Measurements from ENCODE around the gene STK32B. TPM values are rescaled to one million over a fixed set of nuclear protein-coding genes. Genes with fewer than 3 reads are reported as not detected.

STK32B gene
- total and polyA plus RNA-seq, 2 of the 8 experiments (the other 6 are each of a cell fraction or from before 2014, with no cell fraction given), result 2.3 to 2.5 TPM

DNA sequence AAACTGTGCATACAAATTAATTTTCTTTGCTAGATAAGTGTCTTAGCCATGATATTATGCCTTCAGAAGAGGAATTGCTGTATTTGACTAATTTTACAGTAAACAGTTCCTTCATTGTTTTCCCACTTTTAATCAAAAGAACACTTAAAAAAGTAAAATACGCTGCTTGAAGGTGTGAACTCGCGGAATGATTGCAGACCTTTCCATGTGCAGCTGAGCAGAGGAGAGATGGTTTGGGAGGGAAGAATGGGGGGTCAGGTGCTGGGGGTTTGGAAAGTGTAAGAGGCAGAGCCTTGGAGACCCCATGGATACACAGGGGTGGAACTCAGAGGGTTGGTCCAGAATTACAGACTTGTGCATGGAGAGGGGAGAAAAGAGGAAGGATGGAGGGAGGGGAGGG, 47.4 kb upstream of the STK32B start:
- H3K18ac ChIP-seq (ENCODE audit: extremely low read depth, low read length), result no peak overlapping the region

More for the DNA sequence above, 47.4 kb upstream of the STK32B start:
- Histone ChIP-seq H3K23me2 (ENCODE audit: low read depth, low read length) (no peaks in the 10 kb centered on the region), H4K20me1 (replicated peaks in 1 of 2; ENCODE audit: control insufficient read depth in 1 of 2, insufficient read depth in 2 of 2, low read length in 2 of 2) (no peaks in the 10 kb centered on the region), H2BK15ac (ENCODE audit: low read length) (no peak overlapping the region), H3K79me1 (ENCODE audit: low read depth, low read length) (no peaks in the 10 kb centered on the region), H2BK5ac (ENCODE audit: low read depth, low read length) (no peak overlapping the region), H3K9ac (replicated peaks in 1 of 4; ENCODE audit: extremely low read depth in 1 of 4, low read depth in 3 of 4, low read length in 3 of 4) (no peak overlapping the region), H3K4ac (replicated peaks; ENCODE audit: insufficient read length, low read depth, low read length) (no peak overlapping the region), H2BK120ac (replicated peaks; ENCODE audit: low read depth, low read length) (no peak overlapping the region), H2AFZ (ENCODE audit: low read length) (no peak overlapping the region), H4K91ac (replicated peaks; ENCODE audit: insufficient read length, low read length) (no peak overlapping the region), H2AK5ac (ENCODE audit: low read depth, low read length) (no peak overlapping the region), H3K14ac (ENCODE audit: insufficient read length) (no peak overlapping the region), H3K27ac (ENCODE audit: low read depth, low read length) (no peak overlapping the region), H3K36me3 (ENCODE audit: control insufficient read depth in 2 of 4, insufficient read depth in 4 of 4, low read length in 3 of 4) (no peaks in the 10 kb centered on the region), H3K56ac (replicated peaks; ENCODE audit: insufficient read length, low read depth, low read length) (no peak overlapping the region), H2BK12ac (ENCODE audit: low read depth, low read length) (no peak overlapping the region), H3K4me3 (ENCODE audit: extremely low read depth in 1 of 4, insufficient read depth in 2 of 4, low read depth in 3 of 4, low read length in 4 of 4) (no peak overlapping the region), H4K8ac (ENCODE audit: extremely low read depth, insufficient read depth, low read length) (no peak overlapping the region), H3K9me3 (ENCODE audit: insufficient read depth in 2 of 2, low read depth in 1 of 2, low read length in 1 of 2) (no peaks in the 10 kb centered on the region), H3K27me3 (replicated peaks in 1 of 4; ENCODE audit: control insufficient read depth in 3 of 4, extremely low read depth in 1 of 4, insufficient read depth in 3 of 4, low read length in 3 of 4) (no peaks in the 10 kb centered on the region), H3K4me2 (ENCODE audit: insufficient read depth in 1 of 2, low read depth in 2 of 2, low read length in 2 of 2) (no peak overlapping the region), H3K4me1 (replicated peaks in 1 of 4; ENCODE audit: control insufficient read depth in 3 of 4, insufficient read depth in 4 of 4, low read length in 3 of 4) (no peaks in the 10 kb centered on the region; a peak in 1 of 7 replicates), H2BK20ac (ENCODE audit: low read length) (no peak overlapping the region), H3K79me2 (ENCODE audit: control insufficient read depth in 1 of 2, insufficient read depth in 2 of 2, low read length in 2 of 2) (no peaks in the 10 kb centered on the region), H4K5ac (ENCODE audit: insufficient read length, low read depth, low read length) (no peak overlapping the region), H3K23ac (ENCODE audit: insufficient read length) (no peak overlapping the region)
- CTCF ChIA-PET (ENCODE audit: partially characterized antibody), result interaction anchor here (1.6 to 1.7 kb wide), 2 partner anchors 10 to 396 kb away, joined by 4 read pairs; no protein-coding TSS in a partner anchor
- TF ChIP-seq RAD21 (IDR thresholded peaks at IDR 0.05 in 1 of 2, conservative IDR thresholded peaks at IDR 0.05 in 1 of 2; ENCODE audit: low read depth in 2 of 2, low read length in 2 of 2) (no peak), SP1 (IDR thresholded peaks at IDR 0.05; ENCODE audit: low read depth, low read length) (no peak), POU5F1 (IDR thresholded peaks at IDR 0.05; ENCODE audit: low read depth, low read length) (no peak), TEAD4 (IDR thresholded peaks at IDR 0.05; ENCODE audit: low read depth, low read length) (no peak), MAFK (IDR thresholded peaks at IDR 0.05; ENCODE audit: low read depth, low read length) (no peak), TBP (IDR thresholded peaks at IDR 0.05; ENCODE audit: low read depth, low read length) (no peak), ZNF274 (IDR thresholded peaks at IDR 0.05; ENCODE audit: borderline replicate concordance, extremely low read depth, low read length) (no peak)
- TF ChIP-seq, protein P1, sequence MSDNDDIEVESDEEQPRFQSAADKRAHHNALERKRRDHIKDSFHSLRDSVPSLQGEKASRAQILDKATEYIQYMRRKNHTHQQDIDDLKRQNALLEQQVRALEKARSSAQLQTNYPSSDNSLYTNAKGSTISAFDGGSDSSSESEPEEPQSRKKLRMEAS (IDR thresholded peaks at IDR 0.05), result no peak
- TF ChIP-seq, protein P2, sequence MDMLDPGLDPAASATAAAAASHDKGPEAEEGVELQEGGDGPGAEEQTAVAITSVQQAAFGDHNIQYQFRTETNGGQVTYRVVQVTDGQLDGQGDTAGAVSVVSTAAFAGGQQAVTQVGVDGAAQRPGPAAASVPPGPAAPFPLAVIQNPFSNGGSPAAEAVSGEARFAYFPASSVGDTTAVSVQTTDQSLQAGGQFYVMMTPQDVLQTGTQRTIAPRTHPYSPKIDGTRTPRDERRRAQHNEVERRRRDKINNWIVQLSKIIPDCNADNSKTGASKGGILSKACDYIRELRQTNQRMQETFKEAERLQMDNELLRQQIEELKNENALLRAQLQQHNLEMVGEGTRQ (IDR thresholded peaks at IDR 0.05; ENCODE audit: low read length), result no peak
- 86% methylated on average over 3 of the region's 3 CpGs; no CpG with 5 or more reads in 1 of the 2 experiments for WGBS, 2 experiments (ENCODE audit: extremely low coverage in 1 of 2, insufficient coverage in 1 of 2, insufficient read length in 1 of 2, insufficient replicate concordance in 2 of 2, low coverage in 1 of 2, low lambda C conversion rate in 2 of 2, missing lambda C conversion rate in 1 of 2)
- DNase-seq (ENCODE audit: low read depth in 1 of 2, low spot score in 2 of 2) (no peak), FAIRE-seq (no peak)
- POLR2A ChIA-PET (ENCODE audit: partially characterized antibody), result no interaction called here

Data from H1 (cell line).